Endothelial cell (in vitro differentiated cells): Measurements from ENCODE around the gene CAPZA1. TPM values are rescaled to one million over a fixed set of nuclear protein-coding genes. Genes with fewer than 3 reads are reported as not detected.

ENCODE experiments used
- DNase-seq: peaks from one replicate; pipeline ENCODE4 v3.0.0; 2021; ENCODE audit warnings: low spot score
- H3K27ac Mint-ChIP-seq: one replicate; pipeline ENCODE4 v1.8.0; 2021; ENCODE audit warnings: mixed read lengths, inconsistent platforms; ENCODE audit not compliant: unreplicated experiment
- H3K27me3 Mint-ChIP-seq: one replicate; pipeline ENCODE4 v1.8.0; 2021; ENCODE audit warnings: mild to moderate bottlenecking, moderate library complexity, mixed read lengths, inconsistent platforms; ENCODE audit not compliant: unreplicated experiment
- H3K36me3 Mint-ChIP-seq: one replicate; pipeline ENCODE4 v1.8.0; 2021; ENCODE audit warnings: mild to moderate bottlenecking, low read depth, mixed read lengths, inconsistent platforms; ENCODE audit not compliant: unreplicated experiment
- H3K4me1 Mint-ChIP-seq: one replicate; pipeline ENCODE4 v1.8.0; 2021; ENCODE audit warnings: mild to moderate bottlenecking, mixed read lengths, inconsistent platforms; ENCODE audit not compliant: unreplicated experiment
- H3K4me3 Mint-ChIP-seq: one replicate; pipeline ENCODE4 v1.8.0; 2021; ENCODE audit warnings: mild to moderate bottlenecking, mixed read lengths, inconsistent platforms; ENCODE audit not compliant: unreplicated experiment
- H3K9me3 Mint-ChIP-seq: one replicate; pipeline ENCODE4 v1.8.0; 2021; ENCODE audit warnings: mixed read lengths, inconsistent platforms; ENCODE audit not compliant: unreplicated experiment
- CTCF ChIP-seq: fragments of 200-600 bp; sonication (generic); IDR thresholded peaks from one replicate; pipeline ENCODE4 v1.5.0; 2021; ENCODE audit warnings: antibody characterized with exemption; ENCODE audit not compliant: unreplicated experiment
- total RNA-seq: library from RNA; stranded (reverse); fragmentation: NEBNext Ultra II Directional; extraction: Animal tissue kit (Norgen Biotek cat#: 25700); gene quantifications from one replicate; pipeline ENCODE4 v1.2.1, GENCODE V29; 2021; ENCODE audit not compliant: unreplicated experiment

Gene CAPZA1
- total RNA-seq, 1 donor from 2014 or later = 137 TPM

GRCh38 chr1:112715264-112716053 is 95.8 kb downstream of the CAPZA1 start, which contains the start of gene PPM1J:
TSS of gene PPM1J (minus strand) at chr1:112715332. CDS start at chr1:112715301, 31 bp downstream.
- DNase-seq = peak; percentile 99
- peaks cover 16% of the 10 kb centered on the region for H3K27me3 Mint-ChIP-seq
- no peak for TF ChIP-seq CTCF

GRCh38 chr1:112716133-112716720 is 96.6 kb downstream of the CAPZA1 start:
- Mint-ChIP-seq H3K9me3 (no peaks in the 10 kb centered on the region), H3K4me1 (peaks cover 10% of the 10 kb centered on the region), H3K4me3 (peak overlapping the region; percentile 89), H3K36me3 (peaks cover 7% of the 10 kb centered on the region), H3K27ac (no peak overlapping the region), H3K27me3 (peaks cover 15% of the 10 kb centered on the region)
- DNase-seq = peak; percentile 92
- peak; percentile 94 for TF ChIP-seq CTCF

More at GRCh38 chr1:112715264-112716053, 95.8 kb downstream of the CAPZA1 start, which contains the start of gene PPM1J:
- Mint-ChIP-seq H3K9me3 (no peaks in the 10 kb centered on the region), H3K36me3 (peaks cover 7% of the 10 kb centered on the region), H3K4me1 (peaks cover 16% of the 10 kb centered on the region), H3K4me3 (peak within 1 kb of the TSS; percentile 89), H3K27ac (no peak within 1 kb of the TSS)

GRCh38 chr1:112717263-112717873 is 97.7 kb downstream of the CAPZA1 start:
- H3K27ac Mint-ChIP-seq = no peak overlapping the region
- no peaks in the 10 kb centered on the region for H3K9me3 Mint-ChIP-seq
- peak overlapping the region; percentile 11 for H3K4me3 Mint-ChIP-seq
- H3K27me3 Mint-ChIP-seq = peaks cover 16% of the 10 kb centered on the region
- H3K36me3 Mint-ChIP-seq = peaks cover 7% of the 10 kb centered on the region
- H3K4me1 Mint-ChIP-seq = peaks cover 4% of the 10 kb centered on the region
- no peak for DNase-seq
- no peak for TF ChIP-seq CTCF

- H3K36me3 Mint-ChIP-seq = peaks cover 5% of the 10 kb centered on the region
- peaks cover 9% of the 10 kb centered on the region for H3K4me1 Mint-ChIP-seq
- DNase-seq = peak; percentile 88
- H3K27me3 Mint-ChIP-seq = peaks cover 8% of the 10 kb centered on the region
- no peak overlapping the region for H3K4me3 Mint-ChIP-seq
- TF ChIP-seq CTCF = peak; percentile 88
- H3K9me3 Mint-ChIP-seq = no peaks in the 10 kb centered on the region
- no peak overlapping the region for H3K27ac Mint-ChIP-seq
These were observed 99.2 kb downstream of the CAPZA1 start for GRCh38 chr1:112718691-112719418.
